Middle frontal gyrus (tissue), 1 donor: ENCODE measurements around the gene APPL2.
"Not testable (repeated sequence)": the region's sequence is repeated elsewhere in the genome, so short reads cannot be mapped to it uniquely, and the experiment has no call there.

ENCODE experiments used
- DNase-seq: peaks from one replicate; pipeline ENCODE4 v3.0.0-alpha.2; 2015; ENCODE audit warnings: low spot score; ENCODE audit errors: extremely low spot score

The APPL2 gene

DNA sequence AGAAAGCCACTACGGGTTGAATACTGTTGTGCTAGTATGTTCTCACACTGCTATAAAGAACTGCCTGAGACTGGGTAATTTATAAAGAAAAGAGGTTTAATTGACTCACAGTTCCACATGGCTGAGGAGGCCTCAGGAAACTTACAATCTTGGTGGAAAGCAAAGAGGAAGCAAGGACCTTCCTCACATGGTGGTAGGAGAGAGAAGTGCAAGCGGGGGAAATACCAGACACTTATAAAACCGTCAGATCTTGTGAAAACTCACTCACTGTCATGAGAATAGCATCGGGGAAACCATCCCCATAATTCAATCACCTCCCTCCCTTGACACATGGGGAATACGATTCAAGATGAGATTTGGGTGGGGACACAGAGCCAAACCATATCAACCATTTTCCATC is 20.5 kb upstream of the APPL2 start:
- not testable (repeated sequence) for DNase-seq

DNA sequence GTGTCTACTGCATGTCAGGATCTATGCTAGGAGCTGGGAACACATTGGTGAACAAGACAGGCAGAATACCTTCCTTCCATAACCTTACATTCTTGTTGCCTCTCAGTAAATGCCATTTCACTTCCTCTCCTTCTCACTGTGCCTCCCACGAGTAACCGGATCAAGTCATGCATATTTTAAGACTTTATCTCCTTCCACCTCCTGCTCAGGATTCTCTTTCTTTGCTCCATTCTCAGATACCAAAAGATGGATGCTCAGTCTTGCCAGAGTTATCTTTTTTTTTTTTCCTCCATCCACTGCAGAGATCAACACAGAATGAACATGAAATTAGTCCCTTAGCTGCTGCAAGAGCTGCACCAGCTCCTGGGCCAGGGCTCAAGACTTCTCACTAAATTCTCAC is 20.0 kb upstream of the APPL2 start:
- no peak for DNase-seq

DNA sequence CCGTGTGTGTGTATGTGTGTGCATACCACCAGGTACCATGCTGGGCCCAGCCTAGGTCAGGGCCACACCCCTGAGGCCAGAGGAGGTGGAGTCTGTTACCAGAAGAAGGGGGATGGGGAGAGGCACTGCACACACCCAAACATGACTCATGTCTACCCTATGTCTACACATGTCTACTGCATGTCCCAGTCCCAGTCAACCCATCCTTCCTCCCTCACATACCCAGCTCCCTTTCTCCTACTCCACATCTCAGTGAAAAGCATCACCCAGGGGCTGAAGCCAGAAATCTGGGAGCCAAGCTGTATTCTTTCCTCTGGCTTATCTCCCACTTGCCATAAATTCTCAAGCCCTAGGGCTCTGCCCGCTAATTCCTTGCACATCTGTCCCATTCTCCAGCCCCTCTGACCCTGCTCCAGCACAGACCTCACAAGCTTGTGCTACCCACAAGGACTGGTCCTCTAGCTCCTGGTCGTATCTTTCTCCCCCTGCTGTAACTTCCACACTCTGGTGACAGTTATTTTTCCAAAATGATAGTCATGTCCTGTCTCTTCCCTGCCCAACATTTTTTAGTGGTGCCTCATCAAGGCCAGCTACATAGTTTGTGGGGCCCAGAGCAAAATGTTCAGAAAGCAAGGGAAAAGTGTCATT is 18.0 kb upstream of the APPL2 start:
- no peak for DNase-seq

DNA sequence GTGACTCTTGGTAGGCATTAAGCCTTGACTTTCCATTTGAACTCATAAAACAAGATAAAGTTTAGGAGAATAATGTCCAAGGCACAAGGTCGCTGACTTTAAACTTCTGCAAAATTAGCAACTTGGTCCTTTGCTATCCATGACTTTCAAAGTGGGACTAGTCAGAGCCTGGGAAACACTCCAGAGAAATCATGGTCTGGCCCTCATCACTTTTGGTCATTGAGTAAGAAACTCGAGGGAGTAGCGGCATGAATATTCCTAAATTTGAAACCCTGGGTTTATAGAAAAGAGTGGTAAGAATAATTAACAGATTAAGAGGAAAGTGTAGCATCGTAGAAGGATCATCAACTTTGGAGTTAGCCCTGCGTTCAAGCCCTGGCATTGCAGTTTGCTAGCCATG is 16.9 kb upstream of the APPL2 start:
- DNase-seq, result no peak

DNA sequence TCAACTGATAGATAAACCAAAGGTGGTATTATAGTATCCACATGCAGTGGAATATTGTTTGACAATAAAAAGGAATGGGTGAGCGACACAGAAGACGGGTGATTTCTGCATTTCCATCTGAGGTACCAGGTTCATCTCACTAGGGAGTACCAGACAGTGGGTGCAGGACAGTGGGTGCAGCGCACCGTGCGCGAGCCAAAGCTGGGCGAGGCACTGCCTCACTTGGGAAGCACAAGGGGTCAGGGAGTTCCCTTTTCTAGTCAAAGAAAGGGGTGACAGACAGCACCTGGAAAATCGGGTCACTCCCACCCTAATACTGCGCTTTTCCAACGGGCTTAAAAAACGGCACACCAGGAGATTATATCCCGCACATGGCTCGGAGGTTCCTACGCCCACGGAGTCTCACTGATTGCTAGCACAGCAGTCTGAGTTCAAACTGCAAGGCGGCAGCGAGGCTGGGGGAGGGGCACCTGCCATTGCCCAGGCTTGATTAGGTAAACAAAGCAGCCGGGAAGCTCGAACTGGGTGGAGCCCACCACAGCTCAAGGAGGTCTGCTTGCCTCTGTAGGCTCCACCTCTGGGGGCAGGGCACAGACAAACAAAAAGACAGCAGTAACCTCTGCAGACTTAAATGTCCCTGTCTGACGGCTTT is 9.9 kb upstream of the APPL2 start:
- DNase-seq, result not testable (repeated sequence)

DNA sequence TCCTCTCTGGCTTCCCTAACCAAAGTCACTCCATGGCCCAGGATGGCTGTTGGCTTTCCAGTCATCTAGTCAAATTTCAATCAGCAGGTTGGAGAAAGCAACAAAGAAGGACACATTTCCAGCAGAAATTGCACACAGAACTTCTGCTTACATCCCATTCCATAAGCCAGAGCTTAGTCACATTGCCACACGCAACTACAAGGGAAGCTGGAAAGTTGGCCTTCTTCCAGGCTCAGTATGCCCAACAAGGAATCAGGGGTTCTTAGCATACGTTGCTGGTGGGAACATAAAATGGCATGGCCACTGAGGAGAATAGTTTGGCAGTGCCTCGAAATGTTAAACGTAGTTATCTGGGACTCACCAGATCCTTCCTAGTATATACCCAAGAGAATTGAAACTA is 9.3 kb upstream of the APPL2 start:
- no peak for DNase-seq

DNA sequence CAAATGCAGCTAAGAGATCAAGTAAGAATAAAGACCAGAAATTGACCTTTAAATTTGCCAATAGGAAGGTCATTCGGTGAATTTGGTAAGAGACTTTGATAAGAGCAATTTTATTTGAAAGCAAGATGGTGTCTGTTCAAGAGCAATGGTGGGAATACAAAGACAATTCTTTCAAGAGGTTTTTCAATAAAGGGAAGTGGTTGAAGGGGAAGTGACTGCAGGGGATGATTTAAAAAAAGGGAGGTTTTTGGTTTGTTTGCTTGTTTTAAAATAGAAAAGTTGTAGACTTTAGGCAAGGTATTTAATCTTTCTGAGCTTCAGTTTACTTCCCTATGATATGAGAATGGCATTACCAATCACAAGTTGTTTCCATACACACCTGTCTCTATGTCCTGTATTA is 4.3 kb upstream of the APPL2 start:
- no peak for DNase-seq

DNA sequence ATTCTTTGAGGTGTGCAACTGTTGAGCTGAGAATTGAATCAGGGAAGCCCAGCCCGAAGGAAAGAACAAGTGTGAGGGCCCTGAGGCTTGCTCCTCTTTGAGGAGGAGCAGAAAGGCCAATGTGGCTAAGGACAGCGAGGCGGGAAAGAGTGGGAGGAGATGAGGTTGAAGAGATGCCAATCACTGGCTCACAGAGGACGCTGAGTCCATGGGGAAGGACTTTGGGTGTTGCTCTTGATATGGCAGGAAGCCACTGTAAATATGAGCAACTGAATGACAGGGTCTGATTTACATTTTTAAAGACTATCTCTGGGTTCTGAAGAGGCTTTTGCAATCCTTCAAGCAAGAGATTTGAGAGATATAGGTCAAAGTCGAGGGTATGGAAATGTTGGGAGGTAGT is 3.3 kb upstream of the APPL2 start:
- DNase-seq, result no peak

DNA sequence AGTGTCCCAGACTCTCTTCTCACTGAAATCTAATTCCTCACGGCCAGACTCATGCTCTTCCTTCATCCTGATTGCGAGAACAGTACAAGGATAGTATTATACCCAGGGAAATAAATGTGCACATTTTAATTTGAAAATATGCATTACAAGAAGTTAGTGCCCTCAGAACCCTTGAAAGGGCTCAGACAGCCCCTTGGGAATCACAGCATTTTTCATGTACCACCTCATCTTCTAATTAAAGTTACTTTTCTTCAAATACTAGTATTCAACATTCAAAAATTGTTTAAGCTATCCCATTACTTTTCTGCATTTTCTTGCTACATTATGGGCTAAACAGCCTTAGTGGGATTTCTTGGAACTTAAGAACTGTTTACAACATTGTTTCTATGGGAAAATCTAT is 1.7 kb upstream of the APPL2 start:
- no peak for DNase-seq

DNA sequence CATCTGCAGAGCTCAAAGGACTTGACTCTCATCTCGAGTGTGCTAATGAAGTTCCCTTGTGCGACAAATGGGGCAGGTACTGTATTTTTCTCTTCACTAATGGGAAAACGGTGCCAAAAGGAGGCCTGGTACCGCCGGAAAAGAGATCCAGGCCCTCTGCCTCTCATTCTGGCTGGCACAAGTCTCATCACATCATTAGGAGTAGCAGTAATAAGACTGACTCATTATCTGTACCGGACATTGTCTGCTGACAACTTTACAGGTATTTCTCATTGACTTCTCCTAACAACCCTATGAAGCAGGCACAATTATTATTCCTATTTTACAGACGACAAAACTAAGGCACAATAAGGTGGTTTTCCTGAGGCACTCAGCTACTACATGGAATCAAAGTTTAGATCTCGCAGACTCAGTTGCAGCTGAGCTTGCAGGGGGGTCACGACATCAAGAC is 668 bp downstream of the APPL2 start:
- DNase-seq, result no peak

DNA sequence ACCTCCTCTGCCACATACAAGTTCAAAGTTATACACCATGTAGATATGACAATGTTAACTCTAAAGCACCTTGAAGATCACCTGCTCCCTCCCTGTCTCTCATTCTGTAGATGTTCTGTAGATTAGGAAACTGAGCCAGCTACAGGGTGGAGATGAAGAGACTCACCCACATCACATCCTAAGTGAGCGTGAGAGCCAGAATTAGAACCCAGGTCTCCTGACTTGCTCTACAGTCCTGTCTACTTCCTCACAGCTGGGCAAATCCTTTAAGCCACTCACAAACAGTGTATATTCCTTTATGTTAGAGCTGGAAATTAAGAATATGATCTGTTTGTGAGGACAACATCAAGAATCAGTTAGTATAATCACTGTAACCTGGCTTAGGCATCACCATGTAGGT is 1.8 kb downstream of the APPL2 start:
- no peak for DNase-seq

DNA sequence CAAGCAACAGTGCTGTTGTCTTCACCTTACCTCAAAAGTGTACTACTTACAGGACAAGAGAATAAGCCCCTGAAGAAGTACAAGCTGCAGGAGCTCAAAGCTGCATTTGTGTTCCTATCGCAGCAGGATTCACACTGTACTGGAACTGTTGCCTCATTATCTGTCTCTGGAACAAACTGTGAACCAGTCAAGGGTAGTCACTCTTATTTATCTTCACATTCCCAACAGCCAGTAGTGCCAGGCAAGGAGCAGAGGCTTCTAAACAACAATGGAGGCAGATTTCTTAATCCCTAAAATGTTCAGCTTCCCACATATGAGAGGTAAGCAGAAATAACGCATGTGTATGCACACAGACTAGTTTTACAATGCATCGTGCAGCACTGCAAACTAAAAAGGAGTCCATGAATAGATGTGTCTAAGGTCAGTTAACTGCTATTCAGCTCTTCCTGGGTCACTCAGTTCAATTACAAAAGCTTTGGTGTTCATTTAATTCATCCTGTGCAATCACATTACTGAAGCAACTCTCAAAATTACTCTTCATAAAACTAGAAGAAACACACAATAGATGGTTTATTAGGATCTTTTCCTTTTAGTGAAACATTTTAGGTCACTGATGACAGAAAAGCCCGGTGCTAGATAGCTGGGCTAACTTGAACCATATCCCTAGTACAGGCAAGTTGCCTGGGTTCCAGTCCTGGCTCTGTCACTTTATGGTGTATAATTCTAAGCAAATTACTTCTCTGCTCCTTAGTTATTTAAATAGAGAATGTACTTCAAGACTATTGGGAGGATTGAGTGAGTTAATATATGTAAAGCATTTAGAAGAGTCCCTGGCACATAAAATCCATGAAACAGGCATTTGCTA is 2.7 kb downstream of the APPL2 start:
- no peak for DNase-seq

DNA sequence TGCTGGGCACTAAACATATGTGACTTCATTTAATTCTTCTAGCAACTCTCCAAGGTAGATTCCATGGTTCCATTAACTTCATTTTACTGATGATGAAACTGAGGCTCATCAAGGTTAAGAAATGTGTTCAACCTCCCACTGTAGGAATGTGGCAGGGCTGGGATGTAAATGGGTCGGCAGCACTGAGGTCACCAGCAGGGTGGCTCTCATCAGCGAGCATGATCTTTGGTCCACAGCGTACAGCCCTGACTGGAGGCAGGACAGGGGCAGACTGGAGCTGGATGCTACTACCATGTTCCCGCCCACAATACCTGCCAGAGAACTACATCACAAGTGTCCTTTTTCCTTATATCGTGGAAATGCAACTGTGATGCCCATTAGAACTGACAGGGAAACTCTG is 4.6 kb downstream of the APPL2 start:
- DNase-seq, result no peak

DNA sequence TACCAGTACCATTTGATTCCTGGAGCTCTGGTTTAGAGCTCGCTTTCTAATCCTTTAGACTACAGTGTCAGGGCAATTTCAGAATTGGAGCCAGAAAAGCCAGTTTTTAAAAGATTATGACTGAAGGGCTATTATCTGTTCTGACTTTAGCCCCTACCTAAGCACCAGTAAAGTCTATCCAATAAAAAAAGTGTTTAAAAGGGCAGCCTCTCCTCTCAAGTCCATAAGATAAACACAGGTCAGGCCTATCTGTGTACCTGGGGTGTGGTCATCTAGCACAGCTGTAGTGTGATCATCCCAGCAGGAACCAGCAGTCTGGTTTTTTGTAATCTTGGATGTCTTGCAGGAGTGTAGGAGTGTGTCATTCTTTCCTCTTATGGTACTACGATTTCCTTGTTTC is 6.6 kb downstream of the APPL2 start:
- no peak for DNase-seq

DNA sequence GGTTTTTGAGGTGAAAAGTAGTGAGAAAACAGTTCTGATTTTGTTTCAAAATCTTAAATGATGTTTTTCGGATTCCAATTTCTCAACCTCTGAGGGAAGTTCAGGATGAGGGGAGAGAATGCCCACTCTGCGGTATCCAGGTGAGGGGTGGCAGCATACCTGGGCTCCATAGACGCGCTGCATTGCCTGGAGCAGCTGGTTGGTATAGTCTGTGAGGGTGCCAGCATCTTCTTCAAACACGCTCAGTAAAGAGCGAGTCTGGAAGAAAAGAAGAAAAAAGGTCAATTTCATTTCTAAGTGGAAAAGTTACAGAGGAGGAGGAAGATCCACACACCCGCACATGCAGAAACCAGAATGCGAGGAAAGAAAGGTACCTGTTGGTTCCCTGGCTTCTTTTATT is 7.0 kb downstream of the APPL2 start:
- DNase-seq, result no peak

DNA sequence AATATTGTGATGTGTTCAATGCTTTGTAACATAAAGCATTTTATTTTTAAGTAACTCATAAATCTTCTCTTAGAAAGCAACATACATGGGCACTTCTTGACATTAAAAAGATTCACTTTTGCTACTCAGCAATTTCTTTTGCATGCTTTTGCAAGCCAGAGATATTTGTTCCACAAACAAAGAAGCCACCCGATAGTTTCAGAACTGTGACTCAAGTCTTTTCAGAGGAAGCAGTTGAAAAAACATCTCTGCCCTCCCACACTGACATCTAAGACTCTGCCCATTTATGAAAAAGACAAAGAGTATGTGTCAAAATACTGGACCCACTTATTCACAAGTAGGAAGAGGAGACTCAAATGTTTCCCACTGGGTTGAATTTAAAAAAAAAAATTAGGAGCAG is 7.5 kb downstream of the APPL2 start:
- no peak for DNase-seq

DNA sequence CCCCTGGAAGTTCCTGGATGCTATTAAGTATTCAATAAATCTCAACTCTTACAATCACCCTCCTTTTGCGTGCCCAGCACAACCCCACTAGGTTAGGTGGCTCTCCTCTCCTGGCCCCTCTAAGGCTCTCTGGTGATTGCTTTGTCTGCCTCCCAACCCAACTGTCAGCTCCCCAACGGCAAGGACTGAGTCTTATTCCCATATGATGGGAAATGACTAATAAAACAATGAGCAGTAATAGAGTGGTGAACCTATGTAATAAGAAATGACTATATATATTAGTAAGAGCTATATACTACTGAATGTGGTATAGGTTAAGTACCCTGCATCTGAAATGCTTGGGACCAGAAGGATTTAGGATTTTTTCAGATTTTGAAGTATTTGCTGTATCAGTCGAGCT is 8.1 kb downstream of the APPL2 start:
- DNase-seq, result no peak

DNA sequence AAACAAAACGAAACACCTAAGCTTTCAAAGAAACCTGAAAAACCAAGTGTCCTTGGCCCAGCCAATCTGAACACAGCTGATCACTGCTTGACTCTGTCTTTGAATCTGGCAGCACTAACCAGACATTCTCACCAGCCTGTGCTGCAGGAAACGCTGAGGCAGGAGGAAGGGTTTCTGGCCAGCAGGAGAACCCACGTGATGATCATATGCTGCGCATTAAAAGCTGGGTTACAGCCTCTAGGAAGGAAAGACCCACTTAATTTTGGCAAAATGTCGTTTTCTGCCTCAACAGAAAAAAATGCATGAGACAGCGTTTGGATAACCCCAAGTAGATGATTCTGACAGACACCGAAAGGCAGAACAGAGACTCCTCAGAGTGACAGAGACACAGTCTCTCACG is 9.8 kb downstream of the APPL2 start:
- peak; percentile 63 for DNase-seq

DNA sequence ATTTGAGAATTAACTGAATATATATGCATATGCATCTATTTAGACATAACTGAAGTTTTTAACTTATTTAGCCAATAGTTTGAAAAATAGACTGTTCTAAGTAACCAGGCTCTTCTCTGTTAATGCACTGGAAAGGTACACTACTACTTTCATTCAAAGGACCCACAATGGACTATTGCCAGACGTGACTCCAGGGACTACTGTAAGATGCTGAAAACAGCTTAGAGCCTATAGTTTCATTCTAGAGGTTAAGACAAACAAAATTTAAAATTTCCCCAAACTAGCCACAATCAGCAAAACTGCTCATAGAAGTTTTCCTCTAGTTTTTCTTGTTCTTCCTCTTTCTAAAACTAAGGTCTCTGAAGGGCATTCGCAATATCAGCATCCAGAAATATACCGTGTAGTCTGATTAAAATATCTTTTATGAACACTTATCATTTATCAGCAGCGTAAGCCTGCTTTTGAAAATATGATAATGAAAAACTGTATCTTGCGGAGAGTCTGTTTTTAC is 10.4 kb downstream of the APPL2 start:
- DNase-seq, result no peak

DNA sequence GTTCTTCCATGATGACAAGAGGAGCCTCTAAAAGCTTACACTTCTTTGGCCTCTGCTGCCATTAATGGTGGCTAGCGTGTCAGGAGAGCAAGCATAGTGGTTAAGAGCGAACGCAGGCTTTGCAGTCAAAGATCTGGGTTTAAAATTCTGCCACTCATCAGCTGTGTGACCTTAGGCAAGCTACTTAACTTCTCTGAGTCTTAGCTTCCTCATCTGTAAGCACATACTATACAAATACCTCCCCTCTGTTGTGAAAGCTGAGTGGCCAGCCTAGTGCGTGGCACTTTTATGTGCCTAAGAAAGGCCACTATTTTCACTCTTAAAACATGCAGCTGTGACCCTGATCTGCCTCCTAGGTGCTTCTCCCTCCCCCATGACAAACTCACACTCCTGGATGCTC is 11.6 kb downstream of the APPL2 start:
- DNase-seq, result no peak

DNA sequence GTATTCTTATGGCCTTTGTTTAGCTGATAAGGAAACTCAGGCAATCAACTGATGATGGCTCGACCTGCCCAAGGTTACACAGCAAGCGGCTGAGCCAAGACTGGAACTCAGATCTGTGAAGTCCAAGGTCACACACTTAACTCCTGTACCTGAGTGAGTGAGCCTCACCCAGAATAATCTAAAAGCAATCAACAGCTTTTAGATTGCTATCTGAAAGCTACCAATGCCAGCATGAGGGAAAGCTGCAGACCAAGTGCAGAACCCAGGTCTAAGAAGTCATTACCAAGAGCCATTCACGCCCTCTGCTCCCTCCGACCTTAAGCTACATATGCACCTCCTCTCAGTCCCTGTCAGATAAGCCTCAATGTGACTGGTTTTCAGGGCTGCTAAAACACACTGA is 12.1 kb downstream of the APPL2 start:
- DNase-seq, result no peak

DNA sequence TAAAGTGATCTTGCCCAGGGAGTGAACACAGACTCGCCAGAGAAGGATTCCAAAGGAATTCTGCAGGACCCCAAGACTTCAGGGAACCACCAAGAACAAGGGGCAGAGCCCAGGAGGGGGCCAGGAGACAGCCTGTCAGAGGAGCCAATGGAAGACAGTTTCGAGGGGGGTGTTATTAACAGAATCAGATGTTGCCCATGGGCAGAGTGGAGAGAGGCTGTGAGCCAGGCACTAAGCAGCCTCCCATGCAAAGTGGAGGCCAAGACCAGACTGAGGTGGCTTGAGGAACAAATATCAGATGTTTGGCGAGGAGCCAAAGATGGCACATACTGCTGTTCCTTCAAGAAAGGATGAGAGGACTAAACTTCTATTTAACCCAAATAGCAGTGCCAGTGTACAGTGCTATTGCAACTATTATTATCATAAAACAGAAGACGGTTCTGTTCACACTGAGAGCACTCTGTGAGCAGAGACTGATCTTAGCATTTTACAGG is 12.6 kb downstream of the APPL2 start:
- no peak for DNase-seq
